ENCODE measurements around the gene KLHL15. TPM values are rescaled to one million over a fixed set of nuclear protein-coding genes. Genes with fewer than 3 reads are reported as not detected.

KLHL15 gene
- total RNA-seq, 1 donor from 2014 or later = 7.1 TPM

- Histone ChIP-seq H3K4me3 (no peak overlapping the region), H3K27ac (no peak overlapping the region), H3K9me3 (no peaks in the 10 kb centered on the region), H3K4me1 (no peaks in the 10 kb centered on the region), H3K27me3 (no peaks in the 10 kb centered on the region), H3K36me3 (no peaks in the 10 kb centered on the region)
- no peak for TF ChIP-seq CTCF (IDR thresholded peaks at IDR 0.05)
- no peak for DNase-seq
- intact Hi-C loops (cut with DNase I) = no loop called here
- ATAC-seq = no peak
Observed at GRCh38 chrX:23938690-23939089, 88.3 kb downstream of the KLHL15 start.

- TF ChIP-seq CTCF (IDR thresholded peaks at IDR 0.05) = no peak
- no peaks in the 10 kb centered on the region for H3K36me3 ChIP-seq
- no peak overlapping the region for H3K4me3 ChIP-seq
- H3K9me3 ChIP-seq = no peaks in the 10 kb centered on the region
- no peaks in the 10 kb centered on the region for H3K4me1 ChIP-seq
- DNase-seq (no peak), ATAC-seq (no peak)
- H3K27ac ChIP-seq = no peak overlapping the region
- intact Hi-C loops (cut with DNase I) = no loop called here
- no peaks in the 10 kb centered on the region for H3K27me3 ChIP-seq
Observed at GRCh38 chrX:23937100-23937499, 89.9 kb downstream of the KLHL15 start.

GRCh38 chrX:23936180-23936579 is 90.8 kb downstream of the KLHL15 start:
- no peaks in the 10 kb centered on the region for H3K36me3 ChIP-seq
- no peak overlapping the region for H3K27ac ChIP-seq
- no peak for ATAC-seq
- H3K4me3 ChIP-seq = no peak overlapping the region
- H3K4me1 ChIP-seq = peaks cover 4% of the 10 kb centered on the region
- no peaks in the 10 kb centered on the region for H3K27me3 ChIP-seq
- no peak for TF ChIP-seq CTCF (IDR thresholded peaks at IDR 0.05)
- H3K9me3 ChIP-seq = no peaks in the 10 kb centered on the region
- intact Hi-C loops (cut with DNase I) = no loop called here
- DNase-seq = no peak

GRCh38 chrX:23935106-23935505 is 91.9 kb downstream of the KLHL15 start:
- Histone ChIP-seq H3K4me3 (no peak overlapping the region), H3K27me3 (no peaks in the 10 kb centered on the region), H3K4me1 (peaks cover 4% of the 10 kb centered on the region), H3K9me3 (no peaks in the 10 kb centered on the region), H3K36me3 (no peaks in the 10 kb centered on the region), H3K27ac (no peak overlapping the region)
- DNase-seq (no peak), ATAC-seq (no peak)
- intact Hi-C loops (cut with DNase I) = no loop called here
- TF ChIP-seq CTCF (IDR thresholded peaks at IDR 0.05) = no peak

Other genes starting within 250 kb of the KLHL15 start
- gene SAT1, start 244.0 kb downstream of the KLHL15 start, total RNA-seq = 784 TPM
- gene APOO, start 119.2 kb downstream of the KLHL15 start, total RNA-seq = 12.0 TPM
- not detected for gene CXorf58, start 119.2 kb downstream of the KLHL15 start, total RNA-seq
- 135 TPM for gene EIF2S3, start 27.8 kb upstream of the KLHL15 start, total RNA-seq
- gene ZFX, start 122.5 kb upstream of the KLHL15 start, total RNA-seq = 41.5 TPM

Measured in upper lobe of right lung (tissue), 1 donor.